ENCODE measurements around the gene GRHPR.
"Not testable (repeated sequence)": the region's sequence is repeated elsewhere in the genome, so short reads cannot be mapped to it uniquely, and the experiment has no call there.

GRHPR gene

DNA sequence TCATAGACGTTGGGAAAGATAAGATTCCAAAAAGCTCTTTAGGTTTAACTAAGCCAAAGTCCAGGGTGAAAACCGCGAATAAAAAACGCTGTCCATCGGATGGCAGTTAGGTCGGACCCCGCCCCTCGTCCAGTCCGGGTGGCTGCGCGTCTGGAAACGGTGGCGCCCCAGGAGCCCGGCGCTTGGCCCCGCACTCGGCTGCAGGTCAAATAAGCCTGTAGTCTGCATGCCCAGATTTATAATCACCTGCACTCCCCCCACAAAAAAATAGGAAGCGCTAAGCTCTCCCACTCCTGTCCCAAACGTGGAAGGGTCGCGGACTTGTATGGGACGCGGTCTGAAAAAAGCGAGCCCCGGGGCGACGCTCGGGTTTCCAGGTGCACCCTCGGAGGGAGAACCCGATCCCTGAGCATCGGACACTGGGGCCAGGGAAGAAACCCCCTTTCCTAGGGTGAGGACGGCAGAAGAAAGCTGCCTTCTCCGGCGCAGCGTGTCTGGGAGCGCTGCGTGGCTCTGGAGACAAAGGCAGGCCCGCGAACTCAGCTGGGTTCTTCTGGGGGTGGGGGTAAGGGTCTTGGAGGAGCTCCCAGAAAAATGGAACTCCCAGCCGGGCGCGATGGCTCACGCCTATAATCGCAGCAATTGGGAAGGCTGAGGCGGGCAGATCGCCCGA is 43.7 kb downstream of the GRHPR start:
- DNase-seq (ENCODE audit: low read depth), result no peak
- TF ChIP-seq, protein P1, sequence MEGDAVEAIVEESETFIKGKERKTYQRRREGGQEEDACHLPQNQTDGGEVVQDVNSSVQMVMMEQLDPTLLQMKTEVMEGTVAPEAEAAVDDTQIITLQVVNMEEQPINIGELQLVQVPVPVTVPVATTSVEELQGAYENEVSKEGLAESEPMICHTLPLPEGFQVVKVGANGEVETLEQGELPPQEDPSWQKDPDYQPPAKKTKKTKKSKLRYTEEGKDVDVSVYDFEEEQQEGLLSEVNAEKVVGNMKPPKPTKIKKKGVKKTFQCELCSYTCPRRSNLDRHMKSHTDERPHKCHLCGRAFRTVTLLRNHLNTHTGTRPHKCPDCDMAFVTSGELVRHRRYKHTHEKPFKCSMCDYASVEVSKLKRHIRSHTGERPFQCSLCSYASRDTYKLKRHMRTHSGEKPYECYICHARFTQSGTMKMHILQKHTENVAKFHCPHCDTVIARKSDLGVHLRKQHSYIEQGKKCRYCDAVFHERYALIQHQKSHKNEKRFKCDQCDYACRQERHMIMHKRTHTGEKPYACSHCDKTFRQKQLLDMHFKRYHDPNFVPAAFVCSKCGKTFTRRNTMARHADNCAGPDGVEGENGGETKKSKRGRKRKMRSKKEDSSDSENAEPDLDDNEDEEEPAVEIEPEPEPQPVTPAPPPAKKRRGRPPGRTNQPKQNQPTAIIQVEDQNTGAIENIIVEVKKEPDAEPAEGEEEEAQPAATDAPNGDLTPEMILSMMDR (IDR thresholded peaks at IDR 0.05; ENCODE audit: low read depth, low read length), result no peak
- TF ChIP-seq POLR2A (IDR thresholded peaks at IDR 0.05; ENCODE audit: extremely low read depth, insufficient read length) (no peak), MYC (IDR thresholded peaks at IDR 0.05; ENCODE audit: low read depth, low read length) (no peak)
- TF ChIP-seq, protein P2, sequence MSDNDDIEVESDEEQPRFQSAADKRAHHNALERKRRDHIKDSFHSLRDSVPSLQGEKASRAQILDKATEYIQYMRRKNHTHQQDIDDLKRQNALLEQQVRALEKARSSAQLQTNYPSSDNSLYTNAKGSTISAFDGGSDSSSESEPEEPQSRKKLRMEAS (IDR thresholded peaks at IDR 0.05; ENCODE audit: low read depth, low read length), result no peak
- H3K4me3 ChIP-seq (ENCODE audit: low read depth, low read length), result peak overlapping the region; percentile 66

DNA sequence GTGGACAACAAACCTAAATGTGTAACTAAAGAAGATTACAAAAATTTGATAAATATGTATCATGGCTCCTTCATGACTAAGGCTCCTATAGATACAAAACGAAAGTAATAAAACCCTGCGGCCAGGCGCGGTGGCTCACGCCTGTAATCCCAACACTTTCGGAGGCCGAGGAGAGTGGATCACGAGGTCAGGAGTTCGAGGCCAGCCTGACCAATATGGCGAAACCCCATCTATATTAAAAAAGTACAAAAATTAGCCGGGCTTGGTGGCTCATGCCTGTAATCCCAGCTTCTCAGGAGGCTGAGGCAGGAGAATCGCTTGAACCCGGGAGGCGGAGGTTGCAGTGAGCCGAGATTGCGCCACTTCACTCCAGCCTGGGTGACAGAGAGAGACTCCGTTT is 45.0 kb downstream of the GRHPR start:
- DNase-seq (ENCODE audit: low read depth); H3K4me3 ChIP-seq (ENCODE audit: low read depth, low read length): not testable (repeated sequence)

DNA sequence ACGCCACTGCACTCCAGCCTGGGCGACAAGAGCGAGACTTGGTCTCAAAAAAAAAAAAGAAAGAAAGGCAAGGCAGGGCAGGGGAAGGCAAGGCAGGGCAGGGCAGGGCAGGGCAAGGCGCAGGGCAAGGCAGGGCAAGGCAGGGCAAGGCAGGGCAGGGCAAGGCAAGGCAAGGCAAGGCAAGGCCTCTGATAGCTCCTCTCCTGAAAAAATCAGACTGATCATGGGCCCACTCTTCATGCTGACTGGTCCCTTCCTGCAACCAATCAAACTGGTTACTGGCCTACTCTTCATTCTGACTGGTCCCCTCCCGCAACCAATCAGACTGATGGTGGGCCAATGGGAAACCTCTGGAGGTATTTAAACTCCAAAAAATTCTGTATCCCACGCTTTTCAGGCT is 46.1 kb downstream of the GRHPR start:
- no peak overlapping the region for H3K4me3 ChIP-seq (ENCODE audit: low read depth, low read length)
- TF ChIP-seq, protein P1 (IDR thresholded peaks at IDR 0.05; ENCODE audit: low read depth, low read length), result no peak
- TF ChIP-seq MYC (IDR thresholded peaks at IDR 0.05; ENCODE audit: low read depth, low read length), result no peak
- no peak for TF ChIP-seq POLR2A (IDR thresholded peaks at IDR 0.05; ENCODE audit: extremely low read depth, insufficient read length)
- TF ChIP-seq, protein P2 (IDR thresholded peaks at IDR 0.05; ENCODE audit: low read depth, low read length), result no peak
- no peak for DNase-seq (ENCODE audit: low read depth)

DNA sequence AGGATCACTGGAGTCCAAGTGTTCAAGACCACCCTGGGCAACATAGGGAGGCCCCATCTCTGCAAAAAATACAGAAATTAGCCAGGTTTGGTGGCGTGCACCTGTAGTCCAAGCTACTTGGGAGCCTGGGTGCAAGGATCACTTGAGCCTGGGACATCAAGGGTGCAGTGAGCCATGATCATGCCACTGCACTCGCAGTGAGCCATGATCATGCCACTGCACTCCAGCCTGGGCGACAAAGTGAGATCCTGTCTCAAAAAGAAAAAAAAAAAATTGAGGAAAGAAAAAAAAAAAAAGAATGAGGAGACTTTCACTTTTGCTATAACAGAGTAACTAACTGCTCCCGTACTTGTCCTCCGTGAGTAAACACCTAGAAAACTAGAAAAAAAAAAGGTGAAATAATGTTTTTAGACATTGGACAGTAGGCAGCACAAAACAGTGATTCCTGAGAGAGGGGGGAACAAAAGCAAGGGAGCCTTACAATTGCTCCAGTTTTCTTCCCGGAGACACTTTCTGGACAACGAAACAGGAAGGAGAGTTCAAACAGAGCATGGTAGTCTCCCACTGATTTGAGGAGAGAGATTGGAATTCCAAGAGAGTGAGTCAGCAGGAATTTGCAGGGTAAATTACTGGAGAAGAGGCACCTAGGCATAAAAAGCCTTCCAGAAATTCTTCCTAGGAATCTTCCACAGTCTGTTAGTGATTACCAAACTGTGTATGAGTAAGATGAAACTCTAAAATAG is 49.6 kb downstream of the GRHPR start:
- no peak overlapping the region for H3K4me3 ChIP-seq (ENCODE audit: low read depth, low read length)
- no peak for TF ChIP-seq POLR2A (IDR thresholded peaks at IDR 0.05; ENCODE audit: extremely low read depth, insufficient read length)
- TF ChIP-seq, protein P2 (IDR thresholded peaks at IDR 0.05; ENCODE audit: low read depth, low read length), result no peak
- TF ChIP-seq, protein P1 (IDR thresholded peaks at IDR 0.05; ENCODE audit: low read depth, low read length), result no peak
- no peak for TF ChIP-seq MYC (IDR thresholded peaks at IDR 0.05; ENCODE audit: low read depth, low read length)
- DNase-seq (ENCODE audit: low read depth), result no peak

DNA sequence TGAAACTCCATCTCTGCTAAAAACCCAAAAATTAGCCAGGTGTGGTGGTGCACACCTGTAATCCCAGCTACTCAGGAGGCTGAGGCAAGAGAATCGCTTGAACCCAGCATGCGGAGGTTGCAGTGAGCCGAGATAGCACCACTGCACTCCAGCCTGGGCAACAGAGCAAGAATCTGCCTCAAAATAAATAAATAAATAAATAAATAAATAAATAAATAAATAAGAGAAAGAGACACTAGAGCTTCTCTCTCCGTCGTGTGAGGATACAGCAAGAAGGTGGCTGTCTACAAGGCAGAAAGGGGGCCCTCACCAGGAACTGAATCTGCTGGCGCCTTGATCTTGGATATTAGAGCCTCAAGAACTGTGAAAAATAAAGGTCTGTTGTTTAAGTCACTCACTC is 51.5 kb downstream of the GRHPR start:
- H3K4me3 ChIP-seq (ENCODE audit: low read depth, low read length); DNase-seq (ENCODE audit: low read depth): not testable (repeated sequence)

DNA sequence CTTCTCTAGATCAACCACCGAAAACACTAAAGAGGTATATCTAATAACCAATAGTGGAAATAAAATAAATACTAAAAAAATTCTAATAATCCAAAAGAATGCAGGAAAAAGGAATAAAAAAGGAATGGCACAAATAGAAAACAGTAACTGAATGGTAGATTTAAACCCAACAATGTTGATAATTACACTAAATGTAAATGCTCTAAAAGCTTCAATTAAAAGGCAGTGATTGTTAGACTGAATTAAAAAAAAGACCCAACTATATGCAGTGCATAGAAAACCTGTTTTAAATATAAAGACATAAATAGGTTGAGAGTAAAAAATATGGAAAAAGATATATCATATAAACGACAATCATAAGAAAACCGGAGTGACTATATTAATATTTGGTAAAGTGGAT is 51.9 kb downstream of the GRHPR start:
- TF ChIP-seq, protein P2 (IDR thresholded peaks at IDR 0.05; ENCODE audit: low read depth, low read length), result no peak
- TF ChIP-seq, protein P1 (IDR thresholded peaks at IDR 0.05; ENCODE audit: low read depth, low read length), result no peak
- TF ChIP-seq MYC (IDR thresholded peaks at IDR 0.05; ENCODE audit: low read depth, low read length) (no peak), POLR2A (IDR thresholded peaks at IDR 0.05; ENCODE audit: extremely low read depth, insufficient read length) (no peak)
- H3K4me3 ChIP-seq (ENCODE audit: low read depth, low read length), result no peak overlapping the region
- no peak for DNase-seq (ENCODE audit: low read depth)

DNA sequence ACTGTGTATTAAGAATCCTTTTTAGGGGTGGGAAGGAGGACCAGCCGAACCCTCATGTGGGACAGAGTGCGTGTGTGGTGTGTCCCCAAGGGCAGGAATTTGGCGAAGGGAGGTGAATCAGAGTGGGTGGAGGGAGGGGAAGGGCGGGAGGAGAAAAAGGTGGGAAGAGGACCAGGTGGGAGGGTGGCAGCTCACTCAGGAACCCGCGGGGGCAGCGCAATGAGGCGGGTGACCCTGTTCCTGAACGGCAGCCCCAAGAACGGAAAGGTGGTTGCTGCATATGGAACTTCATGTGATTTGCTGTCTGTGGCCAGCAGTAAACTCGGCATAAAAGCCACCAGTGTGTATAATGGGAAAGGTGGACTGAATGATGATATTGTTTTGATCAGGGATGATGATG is 54.4 kb downstream of the GRHPR start:
- no peak overlapping the region for H3K4me3 ChIP-seq (ENCODE audit: low read depth, low read length)
- TF ChIP-seq POLR2A (IDR thresholded peaks at IDR 0.05; ENCODE audit: extremely low read depth, insufficient read length) (no peak), MYC (IDR thresholded peaks at IDR 0.05; ENCODE audit: low read depth, low read length) (no peak)
- TF ChIP-seq, protein P2 (IDR thresholded peaks at IDR 0.05; ENCODE audit: low read depth, low read length), result no peak
- TF ChIP-seq, protein P1 (IDR thresholded peaks at IDR 0.05; ENCODE audit: low read depth, low read length), result no peak
- no peak for DNase-seq (ENCODE audit: low read depth)

DNA sequence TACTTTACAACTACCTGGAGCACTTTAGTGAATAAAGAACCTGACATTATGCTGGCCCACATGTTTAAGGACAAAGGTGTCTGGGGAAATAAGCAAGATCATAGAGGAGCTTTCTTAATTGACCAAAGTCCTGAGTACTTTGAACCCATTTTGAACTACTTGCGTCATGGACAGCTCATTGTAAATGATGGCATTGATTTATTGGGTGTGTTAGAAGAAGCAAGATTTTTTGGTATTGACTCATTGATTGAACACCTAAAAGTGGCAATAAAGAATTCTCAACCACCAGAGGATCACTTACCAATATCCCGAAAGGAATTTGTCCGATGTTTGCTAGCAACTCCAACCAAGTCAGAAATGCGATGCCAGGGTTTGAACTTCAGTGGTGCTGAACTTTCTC is 54.9 kb downstream of the GRHPR start:
- DNase-seq (ENCODE audit: low read depth); H3K4me3 ChIP-seq (ENCODE audit: low read depth, low read length): not testable (repeated sequence)

DNA sequence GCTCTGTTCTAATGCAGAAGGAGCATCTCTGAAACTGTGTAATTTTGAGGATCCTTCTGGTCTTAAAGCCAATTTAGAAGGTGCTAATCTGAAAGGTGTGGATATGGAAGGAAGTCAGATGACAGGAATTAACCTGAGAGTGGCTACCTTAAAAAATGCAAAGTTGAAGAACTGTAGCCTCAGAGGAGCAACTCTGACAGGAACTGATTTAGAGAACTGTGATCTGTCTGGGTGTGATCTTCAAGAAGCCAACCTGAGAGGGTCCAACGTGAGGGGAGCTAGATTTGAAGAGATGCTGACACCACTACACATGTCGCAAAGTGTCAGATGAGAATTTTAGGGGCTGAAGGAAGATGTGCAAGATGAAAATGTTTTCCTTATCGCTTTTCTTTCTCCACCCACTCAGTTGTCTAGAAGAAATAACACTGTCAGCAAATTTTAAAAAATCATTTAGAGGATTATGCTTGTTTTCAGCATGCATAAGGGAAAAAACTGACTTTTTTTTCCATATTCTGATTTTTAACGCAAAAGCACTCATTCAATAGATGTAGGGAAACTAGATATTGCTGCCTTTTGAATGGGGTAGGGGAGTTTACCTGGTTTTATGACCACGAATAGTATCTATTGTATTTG is 55.6 kb downstream of the GRHPR start:
- not testable (repeated sequence) for DNase-seq (ENCODE audit: low read depth)

More for the DNA sequence above, 55.6 kb downstream of the GRHPR start:
- H3K4me3 ChIP-seq (ENCODE audit: low read depth, low read length), result not testable (repeated sequence)
